Bronchial epithelial cell (primary cell): ENCODE measurements around the gene ORM2. TPM values are rescaled to one million over a fixed set of nuclear protein-coding genes. Genes with fewer than 3 reads are reported as not detected.
A peak's percentile ranks its signal among the peaks of the same experiment; 100 is the strongest.

Experiments used
- DNase-seq: peaks from one replicate; pipeline ENCODE4 v3.0.0-alpha.2; 2010; ENCODE audit warnings: low read depth
- FAIRE-seq: peaks from 2 replicates; lab custom pipeline; 2011; peaks lifted over from hg19 to GRCh38; lab: Jason Lieb, UNC
- H3K27me3 ChIP-seq: 2 replicates; pipeline ENCODE4 v1.5.1; 2011; ENCODE audit warnings: low read length; ENCODE audit not compliant: control insufficient read depth, insufficient read depth
- H3K36me3 ChIP-seq: 2 replicates; pipeline ENCODE4 v1.5.1; 2011; ENCODE audit warnings: low read length; ENCODE audit not compliant: control insufficient read depth, insufficient read depth
- H3K4me3 ChIP-seq: 2 replicates; pipeline ENCODE4 v1.5.1; 2011; ENCODE audit warnings: mild to moderate bottlenecking, low read depth, low read length, control low read depth
- total RNA-seq: library from RNA; depleted of rRNA; stranded (reverse); fragments of >200 nt; gene quantifications from 2 replicates; pipeline ENCODE4 v1.2.1, GENCODE V29; 2014
- TF ChIP-seq, protein P1 (sequence below): IDR thresholded peaks from 2 replicates; pipeline ENCODE4 v1.5.1; 2011; ENCODE audit warnings: mild to moderate bottlenecking, moderate library complexity, low read length, control low read depth, inconsistent platforms; ENCODE audit not compliant: insufficient read depth, severe bottlenecking

ORM2 gene
- total RNA-seq, 1 donor from 2014 or later: not detected

DNA sequence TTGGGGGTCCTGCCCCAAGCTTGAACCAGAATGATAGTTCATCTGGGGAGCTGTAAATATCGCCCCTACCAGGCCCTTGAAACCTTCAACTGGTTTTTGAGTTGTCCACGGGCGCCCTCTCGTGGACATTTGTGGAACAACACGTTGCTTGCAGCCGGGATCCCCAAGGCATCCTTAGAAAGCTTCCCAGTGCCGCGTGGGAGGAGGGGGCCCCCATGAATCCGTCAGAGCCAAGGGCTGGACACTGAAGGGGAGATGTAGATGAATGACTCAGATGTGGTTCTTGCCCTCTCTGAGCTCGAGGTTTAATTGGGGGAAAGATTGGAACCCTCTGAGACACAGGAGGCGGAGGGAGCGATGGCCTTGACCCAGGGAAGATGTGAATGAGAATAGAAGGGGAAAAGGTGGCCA, 38.6 kb upstream of the ORM2 start:
- TF ChIP-seq, protein P1, sequence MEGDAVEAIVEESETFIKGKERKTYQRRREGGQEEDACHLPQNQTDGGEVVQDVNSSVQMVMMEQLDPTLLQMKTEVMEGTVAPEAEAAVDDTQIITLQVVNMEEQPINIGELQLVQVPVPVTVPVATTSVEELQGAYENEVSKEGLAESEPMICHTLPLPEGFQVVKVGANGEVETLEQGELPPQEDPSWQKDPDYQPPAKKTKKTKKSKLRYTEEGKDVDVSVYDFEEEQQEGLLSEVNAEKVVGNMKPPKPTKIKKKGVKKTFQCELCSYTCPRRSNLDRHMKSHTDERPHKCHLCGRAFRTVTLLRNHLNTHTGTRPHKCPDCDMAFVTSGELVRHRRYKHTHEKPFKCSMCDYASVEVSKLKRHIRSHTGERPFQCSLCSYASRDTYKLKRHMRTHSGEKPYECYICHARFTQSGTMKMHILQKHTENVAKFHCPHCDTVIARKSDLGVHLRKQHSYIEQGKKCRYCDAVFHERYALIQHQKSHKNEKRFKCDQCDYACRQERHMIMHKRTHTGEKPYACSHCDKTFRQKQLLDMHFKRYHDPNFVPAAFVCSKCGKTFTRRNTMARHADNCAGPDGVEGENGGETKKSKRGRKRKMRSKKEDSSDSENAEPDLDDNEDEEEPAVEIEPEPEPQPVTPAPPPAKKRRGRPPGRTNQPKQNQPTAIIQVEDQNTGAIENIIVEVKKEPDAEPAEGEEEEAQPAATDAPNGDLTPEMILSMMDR: peak; percentile 80
- FAIRE-seq (peak; percentile 13), DNase-seq (peak; percentile 59)
- Histone ChIP-seq H3K4me3 (no peak overlapping the region), H3K27me3 (no peaks in the 10 kb centered on the region), H3K36me3 (peaks cover 12% of the 10 kb centered on the region)

DNA sequence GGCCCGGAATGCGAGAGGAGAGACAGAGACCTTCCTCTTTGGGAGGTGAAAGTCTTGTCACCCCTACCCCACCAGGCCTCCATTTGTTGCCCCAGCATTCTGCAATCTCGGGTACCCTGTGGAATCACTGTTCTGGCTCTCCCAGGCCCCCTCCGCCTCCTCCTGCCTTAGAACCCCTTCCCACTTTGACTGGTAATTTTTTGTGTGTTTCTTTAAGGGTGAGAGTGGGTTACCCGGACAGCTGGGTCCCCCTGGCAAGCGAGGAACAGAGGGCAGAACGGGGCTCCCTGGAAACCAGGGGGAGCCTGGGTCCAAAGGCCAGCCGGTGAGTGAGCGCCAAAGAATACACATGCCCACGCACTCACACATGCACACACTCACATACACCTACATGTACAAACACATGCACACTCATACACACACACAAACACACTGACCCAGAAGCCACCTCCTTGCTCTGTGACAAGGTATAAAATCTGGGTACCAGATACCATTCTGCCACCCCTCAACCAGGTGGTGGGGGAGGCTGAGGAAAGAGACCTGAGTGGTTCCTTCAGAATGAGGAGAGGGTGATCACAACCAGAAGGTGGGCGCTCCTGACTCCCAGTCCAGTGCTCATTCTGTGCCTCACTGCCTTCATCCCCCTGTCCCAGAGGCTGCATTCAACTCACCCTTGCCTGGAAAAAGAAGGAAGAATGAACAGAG, 37.6 kb upstream of the ORM2 start:
- TF ChIP-seq, protein P1: no peak
- Histone ChIP-seq H3K27me3 (no peaks in the 10 kb centered on the region), H3K36me3 (peaks cover 12% of the 10 kb centered on the region), H3K4me3 (no peak overlapping the region)
- DNase-seq: no peak
- FAIRE-seq: peak; percentile 52

DNA sequence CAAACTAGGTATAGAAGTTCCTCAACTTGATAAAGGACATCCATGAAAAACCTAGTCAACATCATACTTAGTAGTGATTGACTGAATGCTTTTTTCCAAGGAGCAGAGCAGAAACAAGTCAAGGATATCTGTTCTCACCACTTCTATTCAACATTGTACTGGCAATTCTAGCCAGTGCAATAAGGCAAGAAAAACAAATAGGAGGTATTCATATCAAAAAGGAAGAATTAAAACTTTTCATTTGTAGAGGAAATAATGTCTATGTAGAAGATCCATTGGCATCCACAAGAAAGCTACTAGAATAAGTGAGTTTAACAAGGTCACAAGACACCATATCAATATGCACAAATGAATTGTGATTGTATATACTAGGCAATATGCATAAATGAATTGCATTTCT, 35.0 kb upstream of the ORM2 start:
- H3K36me3 ChIP-seq: peaks cover 12% of the 10 kb centered on the region
- FAIRE-seq: no peak
- no peak for DNase-seq
- no peak overlapping the region for H3K4me3 ChIP-seq
- TF ChIP-seq, protein P1: no peak
- H3K27me3 ChIP-seq: no peaks in the 10 kb centered on the region

DNA sequence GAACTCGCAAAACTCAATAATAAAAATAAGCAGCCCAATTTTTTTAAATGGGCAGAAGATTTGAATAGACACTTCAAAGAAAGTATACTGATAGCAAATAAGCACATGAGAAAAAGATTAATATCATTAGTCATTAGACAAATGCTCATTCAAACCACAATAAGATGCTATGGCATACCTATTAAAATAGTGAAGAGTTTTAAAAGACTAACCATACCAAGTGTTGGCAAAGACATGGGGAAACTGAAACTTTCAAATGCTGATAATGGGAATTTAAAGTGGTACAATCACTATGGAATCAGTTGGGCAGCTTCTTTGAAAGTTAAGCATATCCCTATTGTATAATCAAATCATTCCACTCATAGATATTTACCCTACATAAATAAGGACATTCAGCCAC, 33.3 kb upstream of the ORM2 start:
- TF ChIP-seq, protein P1: no peak
- Histone ChIP-seq H3K36me3 (peaks cover 20% of the 10 kb centered on the region), H3K4me3 (no peak overlapping the region), H3K27me3 (no peaks in the 10 kb centered on the region)
- DNase-seq (no peak), FAIRE-seq (no peak)

DNA sequence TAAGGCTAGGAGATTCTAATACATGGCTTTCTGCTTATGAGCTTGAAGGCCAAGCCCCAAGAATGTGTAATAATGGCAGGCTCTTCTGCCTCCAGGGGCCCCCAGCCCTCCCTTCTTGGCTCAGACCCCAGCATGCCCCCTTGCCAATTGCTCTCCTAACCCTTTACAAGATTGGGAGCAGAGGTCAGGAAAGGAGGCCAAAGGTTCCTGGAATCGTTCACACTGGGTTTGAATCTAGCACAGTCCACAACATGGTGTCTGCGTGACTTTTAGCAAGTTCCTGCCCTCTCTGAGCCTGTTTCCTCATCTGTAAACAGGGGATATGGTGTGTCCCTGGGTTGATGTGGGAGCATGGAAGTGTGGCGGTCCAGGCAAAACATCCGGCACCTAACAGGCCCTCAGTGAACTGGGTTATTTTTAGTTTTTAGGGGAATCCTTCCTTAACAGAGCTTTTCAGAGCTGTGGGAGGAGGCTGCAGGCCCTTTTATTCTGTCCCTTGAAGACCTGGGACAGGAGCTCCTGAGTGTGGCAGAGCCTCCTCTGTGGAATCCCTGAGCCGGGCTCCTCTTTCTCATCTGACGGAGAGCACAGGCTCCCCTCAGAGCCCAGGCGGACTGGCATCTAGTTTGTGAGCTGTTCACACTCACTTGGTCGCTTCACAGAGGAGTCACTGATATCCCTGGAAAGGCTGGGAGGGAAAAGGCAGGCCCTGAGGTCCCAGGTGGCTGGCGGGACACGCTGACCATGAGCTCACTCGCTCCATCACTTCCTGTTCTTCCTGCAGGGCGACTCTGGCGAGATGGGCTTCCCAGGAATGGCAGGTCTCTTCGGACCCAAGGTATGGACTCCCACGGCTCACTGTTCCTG, 30.1 kb upstream of the ORM2 start:
- Histone ChIP-seq H3K36me3 (peaks cover 18% of the 10 kb centered on the region), H3K4me3 (no peak overlapping the region), H3K27me3 (no peaks in the 10 kb centered on the region)
- TF ChIP-seq, protein P1: no peak
- DNase-seq: no peak
- no peak for FAIRE-seq
